ENCODE results near the gene B3GAT1. TPM values are rescaled to one million over a fixed set of nuclear protein-coding genes. Genes with fewer than 3 reads are reported as not detected.

Gene B3GAT1
- total and polyA plus RNA-seq, 2 donors (not counting 1 experiment from before 2014, with no cell fraction given): 0.06 TPM; not detected in 1

DNA sequence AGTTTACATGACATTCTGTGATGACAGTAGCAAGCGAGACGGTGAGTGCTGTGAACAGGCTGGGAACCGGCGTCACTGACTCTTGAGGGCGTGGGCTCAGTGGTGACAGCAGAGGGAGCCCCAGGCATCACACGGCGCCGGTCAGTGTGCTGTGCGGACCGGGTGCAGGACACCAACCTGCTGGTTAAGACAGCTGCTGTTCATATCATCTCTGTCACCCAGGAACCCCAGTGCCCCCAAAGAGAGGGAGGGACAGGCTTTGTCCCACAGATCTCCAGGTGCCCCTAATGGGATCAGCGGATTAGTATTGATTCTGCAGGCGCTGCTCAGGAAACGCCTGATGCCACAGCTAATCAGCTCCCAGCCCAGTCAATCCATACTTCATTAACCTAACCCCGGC is 18.4 kb downstream of the B3GAT1 start:
- ATAC-seq (ENCODE audit: low read depth) (no peak), DNase-seq (no peak)
- Histone ChIP-seq H3K27me3 (replicated peaks in 1 of 4; ENCODE audit: control extremely low read depth in 1 of 4, control insufficient read depth in 3 of 4, insufficient read depth in 4 of 4, low read length in 3 of 4) (no peaks in the 10 kb centered on the region), H3K4me2 (replicated peaks; ENCODE audit: low read depth, low read length, poor library complexity, severe bottlenecking) (no peak overlapping the region), H3K27ac (ENCODE audit: low read length in 2 of 2) (no peak overlapping the region), H3K79me2 (ENCODE audit: control insufficient read depth, insufficient read depth, low read length) (no peaks in the 10 kb centered on the region), H3K4me1 (ENCODE audit: control insufficient read depth in 2 of 2, insufficient read depth in 2 of 2, low read length in 2 of 2) (no peaks in the 10 kb centered on the region), H2AFZ (ENCODE audit: insufficient read depth, low read depth, low read length, poor library complexity, severe bottlenecking) (no peak overlapping the region), H4K20me1 (ENCODE audit: control insufficient read depth, insufficient read depth, low read length, poor library complexity, severe bottlenecking) (no peaks in the 10 kb centered on the region), H3K4me3 (ENCODE audit: control extremely low read depth in 1 of 5, extremely low read depth in 1 of 5, insufficient read depth in 1 of 5, low read depth in 2 of 5, low read length in 4 of 5) (no peak overlapping the region), H3K9ac (ENCODE audit: low read length) (no peak overlapping the region), H3K36me3 (replicated peaks in 1 of 2; ENCODE audit: control extremely low read depth in 1 of 2, control insufficient read depth in 1 of 2, extremely low read depth in 1 of 2, insufficient read depth in 2 of 2, low read length in 1 of 2) (no peaks in the 10 kb centered on the region), H3K9me3 (ENCODE audit: control extremely low read depth in 1 of 3, control insufficient read depth in 2 of 3, insufficient read depth in 1 of 3, low read length in 2 of 3) (no peaks in the 10 kb centered on the region)
- Mint-ChIP-seq H3K4me3 (no peak overlapping the region), H3K27me3 (no peaks in the 10 kb centered on the region), H3K4me1 (no peaks in the 10 kb centered on the region), H3K9me3 (ENCODE audit: insufficient read depth) (no peaks in the 10 kb centered on the region), H3K27ac (no peak overlapping the region)
- 60% methylated on average over 14 of the region's 14 CpGs for WGBS (ENCODE audit: insufficient coverage)
- POLR2A ChIA-PET: no interaction called here
- TF ChIP-seq EZH2 (IDR thresholded peaks at IDR 0.05; ENCODE audit: borderline replicate concordance, insufficient read depth, low read depth, low read length, poor library complexity, severe bottlenecking): no peak
- TF ChIP-seq, protein P1, sequence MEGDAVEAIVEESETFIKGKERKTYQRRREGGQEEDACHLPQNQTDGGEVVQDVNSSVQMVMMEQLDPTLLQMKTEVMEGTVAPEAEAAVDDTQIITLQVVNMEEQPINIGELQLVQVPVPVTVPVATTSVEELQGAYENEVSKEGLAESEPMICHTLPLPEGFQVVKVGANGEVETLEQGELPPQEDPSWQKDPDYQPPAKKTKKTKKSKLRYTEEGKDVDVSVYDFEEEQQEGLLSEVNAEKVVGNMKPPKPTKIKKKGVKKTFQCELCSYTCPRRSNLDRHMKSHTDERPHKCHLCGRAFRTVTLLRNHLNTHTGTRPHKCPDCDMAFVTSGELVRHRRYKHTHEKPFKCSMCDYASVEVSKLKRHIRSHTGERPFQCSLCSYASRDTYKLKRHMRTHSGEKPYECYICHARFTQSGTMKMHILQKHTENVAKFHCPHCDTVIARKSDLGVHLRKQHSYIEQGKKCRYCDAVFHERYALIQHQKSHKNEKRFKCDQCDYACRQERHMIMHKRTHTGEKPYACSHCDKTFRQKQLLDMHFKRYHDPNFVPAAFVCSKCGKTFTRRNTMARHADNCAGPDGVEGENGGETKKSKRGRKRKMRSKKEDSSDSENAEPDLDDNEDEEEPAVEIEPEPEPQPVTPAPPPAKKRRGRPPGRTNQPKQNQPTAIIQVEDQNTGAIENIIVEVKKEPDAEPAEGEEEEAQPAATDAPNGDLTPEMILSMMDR (IDR thresholded peaks at IDR 0.05): no peak
- intact Hi-C loops (cut with micrococcal nuclease): no loop called here
- CTCF ChIA-PET: no interaction called here

DNA sequence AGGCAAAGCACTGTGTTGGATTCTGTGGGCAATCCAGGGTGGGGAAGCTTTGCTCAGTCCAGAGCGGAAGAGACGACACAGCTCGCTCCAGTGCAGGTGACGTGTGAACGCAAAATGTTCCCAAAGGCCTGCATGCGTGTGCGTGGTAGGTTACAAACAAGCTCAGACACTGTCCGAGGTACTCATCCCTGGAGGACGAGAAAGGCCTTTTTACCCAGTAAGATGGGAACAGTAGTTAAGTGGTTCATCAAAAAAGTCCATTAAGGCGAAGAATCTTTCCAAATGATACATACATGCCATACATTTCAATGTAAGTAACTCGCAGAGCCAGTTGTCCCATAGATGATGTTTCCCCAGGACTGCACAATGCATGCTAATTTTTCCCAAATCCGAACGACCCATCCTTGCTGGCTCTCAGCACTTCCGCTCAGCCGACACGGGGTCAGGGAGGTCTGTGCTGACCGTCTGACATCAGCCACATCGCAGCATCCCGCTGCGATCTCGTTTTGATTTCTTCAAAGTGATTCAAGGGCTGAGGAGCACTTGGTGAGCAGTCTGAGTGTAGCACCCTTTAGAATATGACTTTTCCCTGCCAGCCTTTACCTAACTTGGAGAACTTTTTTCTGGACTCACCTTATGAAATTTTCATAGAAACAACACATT is 19.0 kb downstream of the B3GAT1 start:
- H3K27me3 ChIP-seq (replicated peaks in 1 of 4; ENCODE audit: control extremely low read depth in 1 of 4, control insufficient read depth in 3 of 4, insufficient read depth in 4 of 4, low read length in 3 of 4): no peaks in the 10 kb centered on the region
- no peaks in the 10 kb centered on the region for H3K36me3 ChIP-seq (replicated peaks in 1 of 2; ENCODE audit: control extremely low read depth in 1 of 2, control insufficient read depth in 1 of 2, extremely low read depth in 1 of 2, insufficient read depth in 2 of 2, low read length in 1 of 2)
- ChIA-PET CTCF (no interaction called here), POLR2A (no interaction called here)
- H4K20me1 ChIP-seq (ENCODE audit: control insufficient read depth, insufficient read depth, low read length, poor library complexity, severe bottlenecking): no peaks in the 10 kb centered on the region
- Mint-ChIP-seq H3K4me3 (no peak overlapping the region), H3K4me1 (no peaks in the 10 kb centered on the region), H3K27me3 (no peaks in the 10 kb centered on the region), H3K9me3 (ENCODE audit: insufficient read depth) (no peaks in the 10 kb centered on the region), H3K27ac (no peak overlapping the region)
- H2AFZ ChIP-seq (ENCODE audit: insufficient read depth, low read depth, low read length, poor library complexity, severe bottlenecking): no peak overlapping the region
- no peaks in the 10 kb centered on the region for H3K9me3 ChIP-seq (ENCODE audit: control extremely low read depth in 1 of 3, control insufficient read depth in 2 of 3, insufficient read depth in 1 of 3, low read length in 2 of 3)
- intact Hi-C loops (cut with micrococcal nuclease): no loop called here
- no peak overlapping the region for H3K27ac ChIP-seq (ENCODE audit: low read length in 2 of 2)
- DNase-seq (no peak), ATAC-seq (ENCODE audit: low read depth) (no peak)
- no peak overlapping the region for H3K4me3 ChIP-seq (ENCODE audit: control extremely low read depth in 1 of 5, extremely low read depth in 1 of 5, insufficient read depth in 1 of 5, low read depth in 2 of 5, low read length in 4 of 5)
- H3K4me2 ChIP-seq (replicated peaks; ENCODE audit: low read depth, low read length, poor library complexity, severe bottlenecking): no peak overlapping the region
- H3K9ac ChIP-seq (ENCODE audit: low read length): no peak overlapping the region
- H3K4me1 ChIP-seq (ENCODE audit: control insufficient read depth in 2 of 2, insufficient read depth in 2 of 2, low read length in 2 of 2): no peaks in the 10 kb centered on the region
- TF ChIP-seq, protein P1 (IDR thresholded peaks at IDR 0.05): no peak
- TF ChIP-seq EZH2 (IDR thresholded peaks at IDR 0.05; ENCODE audit: borderline replicate concordance, insufficient read depth, low read depth, low read length, poor library complexity, severe bottlenecking): no peak
- WGBS (ENCODE audit: insufficient coverage): 91% methylated on average over 18 of the region's 21 CpGs
- H3K79me2 ChIP-seq (ENCODE audit: control insufficient read depth, insufficient read depth, low read length): no peaks in the 10 kb centered on the region

Measured in B cell (primary cell).